Measurements from ENCODE around the gene KRTAP10-1. TPM values are rescaled to one million over a fixed set of nuclear protein-coding genes. Genes with fewer than 3 reads are reported as not detected.

The KRTAP10-1 gene
- total RNA-seq, 1 experiment from 2014 or later = not detected

GRCh38 chr21:44529503-44530125 lies 10.4 kb downstream of the KRTAP10-1 start:
- TF ChIP-seq TCF7L2 (IDR thresholded peaks at IDR 0.05; ENCODE audit: low read depth, low read length) (no peak), CTCF (IDR thresholded peaks at IDR 0.05) (no peak), SIN3A (IDR thresholded peaks at IDR 0.05; ENCODE audit: borderline replicate concordance, insufficient read depth, low read depth, low read length) (no peak), REST (IDR thresholded peaks at IDR 0.05; ENCODE audit: insufficient read depth in 1 of 2, low read depth in 2 of 2, low read length in 1 of 2) (no peak), POLR2AphosphoS5 (IDR thresholded peaks at IDR 0.05; ENCODE audit: low read depth, low read length) (no peak)
- Histone ChIP-seq H3K9me3 (ENCODE audit: control insufficient read depth, insufficient read depth, low read depth, low read length) (no peaks in the 10 kb centered on the region), H3K27ac (ENCODE audit: low read length) (no peak overlapping the region), H3K36me3 (ENCODE audit: control insufficient read depth, insufficient read depth, low read length) (no peaks in the 10 kb centered on the region), H3K4me1 (ENCODE audit: control insufficient read depth, insufficient read depth, low read length) (no peaks in the 10 kb centered on the region), H3K4me3 (ENCODE audit: low read depth in 2 of 2, low read length in 2 of 2) (no peak overlapping the region), H3K27me3 (ENCODE audit: control insufficient read depth, insufficient read depth, low read length) (no peaks in the 10 kb centered on the region)
- BruUV-seq (replicated peaks) = no TSS peak
- intact Hi-C loops (cut with micrococcal nuclease; ENCODE audit: unreplicated experiment) = no loop called here
- ChIA-PET POLR2A (no interaction called here), CTCF (interaction anchor here (0.6 kb wide), 1 partner anchor 97 kb away, joined by 10 read pairs; the partner anchor contains the start of gene KRTAP10-9)
- ATAC-seq = no peak
- in situ Hi-C loops (cut with HindIII; ENCODE audit: low pct_unique_long_range_greater_than_20kb, low sequenced_read_pairs) = no loop called here
- DNase-seq (ENCODE audit: low read depth, low spot score) = no peak

GRCh38 chr21:44529011-44529421 lies 11.0 kb downstream of the KRTAP10-1 start:
- ChIA-PET CTCF (interaction anchor here (0.6 kb wide), 1 partner anchor 98 kb away, joined by 10 read pairs; the partner anchor contains the start of gene KRTAP10-9), POLR2A (no interaction called here)
- no peaks in the 10 kb centered on the region for H3K4me1 ChIP-seq (ENCODE audit: control insufficient read depth, insufficient read depth, low read length)
- H3K27me3 ChIP-seq (ENCODE audit: control insufficient read depth, insufficient read depth, low read length) = no peaks in the 10 kb centered on the region
- no peaks in the 10 kb centered on the region for H3K9me3 ChIP-seq (ENCODE audit: control insufficient read depth, insufficient read depth, low read depth, low read length)
- in situ Hi-C loops (cut with HindIII; ENCODE audit: low pct_unique_long_range_greater_than_20kb, low sequenced_read_pairs) (no loop called here), intact Hi-C loops (cut with micrococcal nuclease; ENCODE audit: unreplicated experiment) (no loop called here)
- H3K4me3 ChIP-seq (ENCODE audit: low read depth in 2 of 2, low read length in 2 of 2) = no peak overlapping the region
- no peak for TF ChIP-seq CTCF (IDR thresholded peaks at IDR 0.05)
- no peak for TF ChIP-seq TCF7L2 (IDR thresholded peaks at IDR 0.05; ENCODE audit: low read depth, low read length)
- TF ChIP-seq POLR2AphosphoS5 (IDR thresholded peaks at IDR 0.05; ENCODE audit: low read depth, low read length) = no peak
- no peak for TF ChIP-seq REST (IDR thresholded peaks at IDR 0.05; ENCODE audit: insufficient read depth in 1 of 2, low read depth in 2 of 2, low read length in 1 of 2)
- TF ChIP-seq SIN3A (IDR thresholded peaks at IDR 0.05; ENCODE audit: borderline replicate concordance, insufficient read depth, low read depth, low read length) = no peak
- H3K36me3 ChIP-seq (ENCODE audit: control insufficient read depth, insufficient read depth, low read length) = no peaks in the 10 kb centered on the region
- BruUV-seq (replicated peaks) = no TSS peak
- ATAC-seq (no peak), DNase-seq (ENCODE audit: low read depth, low spot score) (no peak)
- no peak overlapping the region for H3K27ac ChIP-seq (ENCODE audit: low read length)
